GM12873 (cell line): ENCODE data around the gene DAB2.

ENCODE experiments used
- TF ChIP-seq, protein P1 (sequence below): IDR thresholded peaks from 2 replicates; pipeline ENCODE4 v1.5.1; 2012; ENCODE audit warnings: low read depth, mild to moderate bottlenecking, moderate library complexity, low read length, control low read depth; ENCODE audit not compliant: insufficient read depth; ENCODE audit errors: missing control alignments

Gene DAB2

DNA sequence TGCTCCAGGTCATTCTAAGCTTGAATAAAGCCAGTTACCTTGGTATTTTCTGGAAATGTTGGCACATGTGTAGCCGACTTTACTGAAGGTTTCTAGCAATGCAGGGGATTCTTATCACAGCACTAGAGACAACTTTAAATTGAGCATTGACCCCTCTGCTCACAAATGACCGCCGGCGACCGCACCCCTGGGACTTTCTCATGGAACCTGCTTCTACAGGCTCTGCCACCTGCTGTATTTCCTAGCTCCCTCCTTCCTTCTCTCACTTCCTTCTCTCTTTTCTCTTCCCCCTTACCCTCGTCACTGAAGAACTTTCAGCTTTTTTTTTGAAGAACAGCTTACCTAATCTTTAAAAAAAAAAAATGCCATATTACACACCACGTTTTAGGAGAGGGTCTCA, 30.9 kb upstream of the DAB2 start:
- TF ChIP-seq, protein P1, sequence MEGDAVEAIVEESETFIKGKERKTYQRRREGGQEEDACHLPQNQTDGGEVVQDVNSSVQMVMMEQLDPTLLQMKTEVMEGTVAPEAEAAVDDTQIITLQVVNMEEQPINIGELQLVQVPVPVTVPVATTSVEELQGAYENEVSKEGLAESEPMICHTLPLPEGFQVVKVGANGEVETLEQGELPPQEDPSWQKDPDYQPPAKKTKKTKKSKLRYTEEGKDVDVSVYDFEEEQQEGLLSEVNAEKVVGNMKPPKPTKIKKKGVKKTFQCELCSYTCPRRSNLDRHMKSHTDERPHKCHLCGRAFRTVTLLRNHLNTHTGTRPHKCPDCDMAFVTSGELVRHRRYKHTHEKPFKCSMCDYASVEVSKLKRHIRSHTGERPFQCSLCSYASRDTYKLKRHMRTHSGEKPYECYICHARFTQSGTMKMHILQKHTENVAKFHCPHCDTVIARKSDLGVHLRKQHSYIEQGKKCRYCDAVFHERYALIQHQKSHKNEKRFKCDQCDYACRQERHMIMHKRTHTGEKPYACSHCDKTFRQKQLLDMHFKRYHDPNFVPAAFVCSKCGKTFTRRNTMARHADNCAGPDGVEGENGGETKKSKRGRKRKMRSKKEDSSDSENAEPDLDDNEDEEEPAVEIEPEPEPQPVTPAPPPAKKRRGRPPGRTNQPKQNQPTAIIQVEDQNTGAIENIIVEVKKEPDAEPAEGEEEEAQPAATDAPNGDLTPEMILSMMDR = no peak

DNA sequence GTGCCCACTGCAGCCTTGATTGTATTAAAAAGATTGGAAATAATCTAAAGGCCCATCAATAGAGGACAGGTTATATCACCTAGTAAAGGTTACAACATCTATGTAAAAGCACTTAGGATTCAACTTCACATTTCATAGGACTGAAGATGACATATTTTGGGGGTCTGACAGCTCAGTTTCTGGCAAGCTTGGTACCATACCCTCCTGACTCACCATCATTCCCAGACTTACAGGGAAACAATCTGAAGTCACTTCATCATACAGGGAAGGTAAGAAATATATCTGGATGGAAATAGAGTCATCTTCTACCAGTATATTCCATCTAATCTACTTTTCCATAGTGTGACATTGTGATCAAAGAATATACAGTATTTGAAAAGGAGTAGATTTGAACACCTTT, 28.8 kb upstream of the DAB2 start:
- TF ChIP-seq, protein P1 = no peak

DNA sequence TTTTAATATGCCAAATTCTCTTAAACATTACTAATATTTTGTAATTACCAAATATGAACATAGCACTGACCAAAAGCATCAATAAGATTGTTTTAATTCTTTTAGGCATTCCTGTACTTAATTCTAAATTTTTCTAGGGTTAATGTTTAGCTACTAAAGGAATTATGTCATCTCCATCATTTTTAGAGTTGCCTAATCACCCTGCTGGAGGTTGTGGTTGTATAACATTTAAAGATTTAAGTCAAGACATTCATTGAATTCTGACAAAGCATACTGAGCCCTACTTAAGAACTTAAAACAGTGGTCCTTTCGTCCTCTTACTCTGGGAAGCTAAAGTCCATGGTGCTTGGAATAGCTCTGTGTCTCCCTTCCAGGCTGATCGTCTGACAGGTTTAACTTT, 28.1 kb upstream of the DAB2 start:
- TF ChIP-seq, protein P1 = no peak

DNA sequence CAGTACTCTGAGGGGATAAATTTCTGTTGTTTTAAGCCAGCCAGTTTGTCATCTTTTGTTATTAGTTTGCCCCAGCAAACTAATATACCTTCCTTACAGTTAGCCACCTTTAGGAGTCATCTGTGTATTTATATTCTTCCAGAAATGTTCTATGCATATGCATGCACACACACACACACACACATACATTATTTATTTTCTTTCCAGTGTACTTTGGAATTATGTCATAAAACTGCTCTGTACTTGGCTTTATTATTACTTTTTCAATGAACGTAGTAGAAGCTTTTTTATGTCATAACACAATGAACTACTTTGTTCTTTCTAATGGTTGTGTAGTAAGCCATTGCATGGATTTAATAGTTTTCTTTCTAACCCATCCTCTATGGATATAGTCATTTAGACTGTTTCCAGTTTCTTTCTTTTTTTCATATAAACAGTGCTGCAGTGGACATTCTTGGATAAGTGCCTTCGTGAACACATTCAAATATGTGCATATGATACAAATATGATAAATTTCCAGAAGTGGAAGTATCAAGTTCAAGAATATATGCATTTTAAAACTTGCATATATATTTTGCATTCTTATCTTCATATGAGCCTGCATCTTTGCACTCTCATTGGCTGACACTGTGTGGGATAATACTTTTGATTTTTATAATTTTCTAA, 26.6 kb upstream of the DAB2 start:
- TF ChIP-seq, protein P1 = no peak

DNA sequence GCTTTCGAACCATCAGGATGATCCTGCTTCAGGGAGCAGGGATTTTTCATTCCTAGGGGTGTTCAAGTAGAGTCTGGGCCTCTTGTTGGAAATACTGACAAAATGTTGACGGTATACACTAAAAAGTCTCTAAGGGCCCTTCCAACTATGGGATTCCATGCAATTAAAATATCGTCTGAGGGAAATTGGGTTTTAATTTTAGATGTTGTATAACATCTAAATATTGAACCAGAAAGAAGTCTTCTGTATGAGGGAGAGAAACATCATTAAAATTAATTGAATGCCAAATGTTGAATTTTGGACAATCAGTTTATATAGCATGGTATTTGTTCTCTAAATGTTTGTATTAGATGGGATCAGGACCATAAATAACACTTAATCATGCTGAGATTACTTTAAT, 25.7 kb upstream of the DAB2 start:
- TF ChIP-seq, protein P1 = no peak

DNA sequence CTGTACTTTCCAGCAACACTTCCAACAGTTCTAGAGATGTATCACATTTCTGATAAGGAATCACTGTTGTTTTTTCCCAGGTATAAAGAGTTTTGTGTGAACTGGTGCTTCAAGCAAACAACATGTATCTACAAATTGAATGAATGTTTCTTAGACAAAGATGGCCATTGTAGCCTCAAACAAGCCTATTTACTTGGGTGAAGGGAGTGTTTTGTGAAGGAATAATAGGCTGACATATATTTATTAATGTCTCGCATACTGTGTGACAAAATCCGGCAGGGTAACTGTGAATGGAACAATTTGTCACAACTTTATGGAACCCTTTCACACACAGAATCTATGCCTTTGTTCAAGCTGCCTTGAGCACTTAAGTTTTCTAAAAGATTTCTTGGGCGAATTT, 24.8 kb upstream of the DAB2 start:
- TF ChIP-seq, protein P1 = no peak

DNA sequence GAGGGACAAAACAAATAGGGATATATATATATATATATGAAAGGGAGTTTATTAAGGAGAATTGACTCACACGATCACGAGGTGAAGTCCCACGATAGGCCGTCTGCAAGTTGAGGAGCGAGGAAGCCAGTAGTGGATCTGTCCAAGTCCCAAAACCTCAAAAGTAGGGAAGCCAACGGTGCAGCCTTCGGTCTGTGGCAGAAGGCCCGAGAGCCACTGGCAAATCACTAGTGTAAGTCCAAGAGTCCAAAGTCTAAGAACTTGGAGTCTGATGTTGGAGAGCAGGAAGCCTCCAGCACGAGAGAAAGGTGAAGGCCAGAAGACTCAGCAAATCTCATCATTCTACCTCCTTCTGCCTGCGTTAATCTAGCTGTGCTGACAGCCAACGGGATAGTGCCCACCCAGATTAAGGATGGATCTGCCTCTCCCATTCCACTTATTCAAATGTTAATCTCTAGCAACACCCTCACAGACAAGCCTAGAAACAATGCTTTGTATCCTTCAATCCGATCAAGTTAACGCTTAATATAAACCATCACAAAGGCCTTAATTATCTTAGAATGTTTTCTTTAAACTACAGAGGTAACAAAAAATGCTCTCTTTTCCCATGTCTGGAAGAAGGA, 23.8 kb upstream of the DAB2 start:
- TF ChIP-seq, protein P1 = no peak
